Measurements from ENCODE around the gene SKOR1.

Gene SKOR1

DNA sequence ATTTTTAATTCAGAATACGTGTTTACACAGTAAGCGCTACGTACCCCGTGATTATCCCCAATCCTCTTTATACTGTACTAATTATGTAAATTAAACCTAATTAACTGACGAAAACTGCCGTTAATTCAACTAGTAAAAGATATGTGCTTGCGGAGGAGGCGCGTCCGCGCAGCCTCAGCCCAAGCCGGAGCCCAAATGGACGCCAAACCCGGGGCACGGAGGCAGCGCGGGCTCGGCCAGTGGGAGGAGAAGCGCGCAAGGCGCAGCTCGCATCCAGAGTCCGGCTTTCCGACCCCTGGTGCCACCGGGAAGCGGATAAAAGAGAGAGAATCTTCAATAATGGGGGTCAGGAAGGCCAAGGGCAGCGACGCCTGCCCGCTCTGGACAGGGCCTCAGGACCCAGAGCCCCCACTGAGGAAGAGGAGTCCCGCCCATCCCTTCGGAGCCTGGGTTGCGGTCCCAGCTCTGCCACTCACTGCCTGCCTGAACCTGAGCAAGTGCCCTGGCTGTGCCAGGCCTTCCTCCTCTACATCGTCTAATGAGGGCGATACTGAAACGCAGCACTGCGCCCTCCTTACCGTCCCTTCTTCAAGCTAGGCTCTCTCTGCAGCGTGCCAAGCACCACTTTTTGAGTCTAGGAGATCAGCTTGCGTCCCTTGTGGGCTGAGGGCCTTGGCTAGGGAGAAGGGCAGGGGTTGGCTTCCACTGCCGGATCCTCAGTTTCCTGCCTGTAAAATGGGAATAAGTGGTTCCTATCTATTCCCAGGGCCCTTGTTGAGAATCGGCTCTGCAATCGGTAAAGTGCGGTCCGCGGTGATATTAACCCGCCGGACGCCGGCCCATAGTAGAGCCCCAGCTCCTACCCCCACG is 5.0 kb upstream of the SKOR1 start:
- DNase-seq (ENCODE audit: low read depth) = no peak

GRCh38 chr15:67820992-67821783 is 4.1 kb upstream of the SKOR1 start:
- no peak for DNase-seq (ENCODE audit: low read depth)

GRCh38 chr15:67821784-67822440 is 3.4 kb upstream of the SKOR1 start:
- no peak for DNase-seq (ENCODE audit: low read depth)

GRCh38 chr15:67822537-67823313 is 2.6 kb upstream of the SKOR1 start:
- no peak for DNase-seq (ENCODE audit: low read depth)

DNA sequence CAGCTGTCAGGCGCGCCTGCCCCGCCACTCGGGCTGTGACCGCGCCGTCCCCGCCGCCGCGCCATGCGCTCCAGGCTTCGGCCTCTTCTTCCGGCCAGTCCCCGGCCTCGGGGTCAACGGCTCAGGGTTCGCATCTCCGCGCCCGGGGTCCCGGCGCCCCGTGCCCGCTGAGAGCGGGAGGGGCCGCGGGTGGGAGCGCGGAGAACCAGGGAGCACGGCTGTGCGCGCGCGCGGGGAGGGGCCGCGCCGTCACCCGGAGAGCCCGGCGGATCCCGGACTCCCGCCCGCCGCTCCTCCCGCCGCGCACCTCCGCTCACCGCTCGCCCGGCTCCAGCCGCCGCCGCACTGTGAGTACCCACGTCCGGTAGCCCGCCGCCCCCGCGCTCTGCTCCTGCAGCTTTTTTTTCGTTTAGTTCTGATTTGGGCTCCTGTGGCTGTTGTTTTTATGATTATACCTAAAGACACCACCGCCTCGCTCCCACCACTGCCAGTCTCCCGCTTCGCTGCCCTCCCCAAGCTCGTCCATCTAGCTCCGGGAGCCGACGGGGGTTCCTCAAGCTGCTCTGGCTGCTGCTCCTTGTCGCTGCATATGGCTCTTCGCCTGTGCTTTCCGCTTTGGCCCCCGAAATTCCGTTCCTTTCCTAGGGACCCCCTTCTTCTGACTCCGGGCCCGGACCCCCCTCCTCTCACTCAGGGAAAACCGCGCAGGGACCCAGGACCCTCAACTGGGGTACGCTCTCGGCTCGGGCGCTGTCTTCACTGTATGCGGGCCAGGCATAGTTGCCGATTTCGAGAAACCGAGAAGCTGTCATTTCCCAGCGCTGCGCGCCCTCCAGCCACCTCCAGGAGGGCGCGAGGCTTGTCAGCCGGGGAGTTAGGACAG is 1.8 kb upstream of the SKOR1 start:
- DNase-seq (ENCODE audit: low read depth) = no peak

GRCh38 chr15:67824197-67824968 is 926 bp upstream of the SKOR1 start:
- no peak for DNase-seq (ENCODE audit: low read depth)

DNA sequence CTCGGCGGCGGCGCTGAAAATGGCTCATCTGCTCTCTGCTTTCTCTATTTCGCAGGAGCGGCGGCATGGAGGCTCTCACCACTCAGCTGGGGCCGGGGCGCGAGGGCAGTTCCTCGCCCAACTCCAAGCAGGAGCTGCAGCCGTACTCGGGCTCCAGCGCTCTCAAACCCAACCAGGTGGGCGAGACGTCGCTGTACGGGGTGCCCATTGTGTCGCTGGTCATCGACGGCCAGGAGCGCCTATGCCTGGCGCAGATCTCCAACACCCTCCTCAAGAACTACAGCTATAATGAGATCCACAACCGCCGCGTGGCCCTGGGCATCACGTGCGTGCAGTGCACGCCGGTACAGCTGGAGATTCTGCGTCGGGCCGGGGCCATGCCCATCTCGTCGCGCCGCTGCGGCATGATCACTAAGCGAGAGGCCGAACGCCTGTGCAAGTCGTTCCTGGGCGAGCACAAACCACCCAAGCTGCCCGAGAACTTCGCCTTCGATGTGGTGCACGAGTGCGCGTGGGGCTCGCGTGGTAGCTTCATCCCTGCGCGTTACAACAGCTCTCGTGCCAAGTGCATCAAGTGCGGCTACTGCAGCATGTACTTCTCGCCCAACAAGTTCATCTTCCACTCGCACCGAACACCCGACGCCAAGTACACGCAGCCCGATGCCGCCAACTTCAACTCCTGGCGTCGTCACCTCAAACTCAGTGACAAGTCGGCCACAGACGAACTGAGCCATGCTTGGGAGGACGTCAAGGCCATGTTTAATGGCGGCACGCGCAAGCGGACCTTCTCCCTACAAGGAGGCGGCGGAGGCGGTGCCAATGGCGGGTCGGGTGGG is 790 bp downstream of the SKOR1 start:
- no peak for DNase-seq (ENCODE audit: low read depth)

GRCh38 chr15:67826717-67827561 is 1.6 kb downstream of the SKOR1 start:
- no peak for DNase-seq (ENCODE audit: low read depth)

- DNase-seq (ENCODE audit: low read depth) = no peak
These were observed 2.4 kb downstream of the SKOR1 start for GRCh38 chr15:67827562-67828277.

GRCh38 chr15:67828278-67828968 is 3.1 kb downstream of the SKOR1 start:
- no peak for DNase-seq (ENCODE audit: low read depth)

DNA sequence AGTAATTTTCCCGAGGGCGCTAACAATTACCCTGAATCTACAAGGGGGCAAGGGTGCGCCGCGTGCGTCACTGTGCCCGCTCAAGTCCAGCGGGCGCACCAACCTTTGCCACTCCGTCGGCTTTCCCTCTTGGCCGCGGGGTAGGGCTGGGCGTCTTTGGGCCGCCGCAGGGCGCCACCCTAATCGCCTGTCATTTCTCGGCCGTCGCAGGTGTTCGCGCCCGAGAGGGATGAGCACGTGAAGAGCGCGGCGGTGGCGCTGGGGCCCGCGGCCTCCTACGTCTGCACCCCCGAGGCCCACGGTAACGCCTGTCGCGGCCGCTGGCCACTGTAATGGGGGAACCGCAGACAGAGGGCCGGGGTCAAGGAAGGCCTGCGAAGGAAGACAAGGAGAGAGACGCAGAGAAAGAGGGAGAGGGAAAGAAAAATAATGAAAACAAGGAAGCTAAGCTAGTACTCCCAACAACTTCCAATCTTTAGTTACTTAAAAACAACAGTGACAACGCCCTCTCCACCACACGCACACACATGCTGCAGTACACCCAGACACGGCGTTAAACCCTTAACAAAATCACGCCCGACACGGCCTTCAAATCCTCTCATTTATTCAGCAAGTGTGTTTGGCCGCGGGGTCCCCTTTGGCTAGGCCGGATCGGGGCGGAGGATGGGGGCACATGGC is 3.8 kb downstream of the SKOR1 start:
- DNase-seq (ENCODE audit: low read depth) = no peak

DNA sequence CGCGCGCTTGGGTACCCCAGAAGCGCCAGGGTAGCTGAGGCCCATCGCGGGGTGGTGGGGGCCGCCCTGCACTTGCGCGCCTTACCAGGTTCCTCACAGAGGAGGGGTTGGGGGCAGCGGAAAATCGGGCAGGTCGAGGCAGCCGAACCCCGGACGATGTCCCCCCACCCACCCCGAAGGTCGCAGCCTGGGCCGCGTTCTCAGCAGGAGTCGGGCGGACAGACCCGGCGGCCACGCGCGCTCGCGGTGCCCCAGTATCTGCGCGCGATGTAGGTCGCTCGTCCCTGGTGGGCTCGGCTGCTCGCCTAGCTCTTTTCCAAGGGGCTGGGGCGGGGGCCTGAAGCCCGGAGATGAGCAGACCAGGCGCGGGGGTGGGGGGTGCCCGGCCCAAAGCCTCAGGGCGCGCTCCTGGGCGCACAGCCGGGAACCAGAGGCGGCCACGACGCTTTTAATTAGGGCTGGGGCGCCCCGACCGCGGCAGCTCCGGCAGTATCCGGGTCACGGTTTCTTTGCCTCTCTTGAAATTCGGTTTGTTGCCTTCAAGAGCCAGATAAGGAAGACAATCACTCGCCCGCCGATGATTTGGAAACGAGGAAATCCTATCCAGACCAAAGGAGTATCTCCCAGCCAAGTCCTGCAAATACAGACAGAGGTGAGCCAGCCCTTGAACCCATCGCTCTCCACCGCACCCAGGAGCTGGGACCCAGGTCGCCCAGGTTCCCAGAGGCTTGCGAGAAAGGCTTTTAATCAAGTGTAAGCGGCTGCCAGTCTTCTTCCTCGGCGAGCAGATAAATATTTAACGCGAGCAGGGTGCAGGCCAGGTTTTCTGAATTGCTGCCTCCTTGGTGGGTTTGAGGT is 4.6 kb downstream of the SKOR1 start:
- DNase-seq (ENCODE audit: low read depth) = no peak

GRCh38 chr15:67831363-67831762 is 6.1 kb downstream of the SKOR1 start:
- DNase-seq (ENCODE audit: low read depth) = no peak

GRCh38 chr15:67832031-67832551 is 6.8 kb downstream of the SKOR1 start:
- DNase-seq (ENCODE audit: low read depth) = no peak
